C4-2B (cell line): Measurements from ENCODE around the gene TMOD1.
"Not testable (repeated sequence)": the region's sequence is repeated elsewhere in the genome, so short reads cannot be mapped to it uniquely, and the experiment has no call there.

Experiments
- H3K27ac ChIP-seq: fragments of 450-650 bp; 2 replicates; pipeline ENCODE4 v1.5.1; 2017
- ZFX ChIP-seq: fragments of 450-650 bp; IDR thresholded peaks from 2 replicates; pipeline ENCODE4 v1.6.1; 2017
- TF ChIP-seq, protein P1 (sequence below): fragments of 450-650 bp; conservative IDR thresholded peaks from 2 replicates; pipeline ENCODE4 v1.5.1; 2017; ENCODE audit warnings: mild to moderate bottlenecking

Gene TMOD1

GRCh38 chr9:97484134-97484533 is 17.3 kb upstream of the TMOD1 start:
- no peak overlapping the region for H3K27ac ChIP-seq
- TF ChIP-seq, protein P1, sequence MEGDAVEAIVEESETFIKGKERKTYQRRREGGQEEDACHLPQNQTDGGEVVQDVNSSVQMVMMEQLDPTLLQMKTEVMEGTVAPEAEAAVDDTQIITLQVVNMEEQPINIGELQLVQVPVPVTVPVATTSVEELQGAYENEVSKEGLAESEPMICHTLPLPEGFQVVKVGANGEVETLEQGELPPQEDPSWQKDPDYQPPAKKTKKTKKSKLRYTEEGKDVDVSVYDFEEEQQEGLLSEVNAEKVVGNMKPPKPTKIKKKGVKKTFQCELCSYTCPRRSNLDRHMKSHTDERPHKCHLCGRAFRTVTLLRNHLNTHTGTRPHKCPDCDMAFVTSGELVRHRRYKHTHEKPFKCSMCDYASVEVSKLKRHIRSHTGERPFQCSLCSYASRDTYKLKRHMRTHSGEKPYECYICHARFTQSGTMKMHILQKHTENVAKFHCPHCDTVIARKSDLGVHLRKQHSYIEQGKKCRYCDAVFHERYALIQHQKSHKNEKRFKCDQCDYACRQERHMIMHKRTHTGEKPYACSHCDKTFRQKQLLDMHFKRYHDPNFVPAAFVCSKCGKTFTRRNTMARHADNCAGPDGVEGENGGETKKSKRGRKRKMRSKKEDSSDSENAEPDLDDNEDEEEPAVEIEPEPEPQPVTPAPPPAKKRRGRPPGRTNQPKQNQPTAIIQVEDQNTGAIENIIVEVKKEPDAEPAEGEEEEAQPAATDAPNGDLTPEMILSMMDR, result no peak
- TF ChIP-seq ZFX, result no peak

- TF ChIP-seq ZFX, result no peak
- TF ChIP-seq, protein P1, result peak; percentile 71
- H3K27ac ChIP-seq, result no peak overlapping the region
Observed at GRCh38 chr9:97487107-97487506, 14.4 kb upstream of the TMOD1 start.

GRCh38 chr9:97487861-97488260 is 13.6 kb upstream of the TMOD1 start:
- no peak for TF ChIP-seq ZFX
- TF ChIP-seq, protein P1, result no peak
- H3K27ac ChIP-seq, result no peak overlapping the region

GRCh38 chr9:97491216-97491999 is 10.1 kb upstream of the TMOD1 start:
- no peak overlapping the region for H3K27ac ChIP-seq
- TF ChIP-seq, protein P1, result no peak
- TF ChIP-seq ZFX, result no peak

DNA sequence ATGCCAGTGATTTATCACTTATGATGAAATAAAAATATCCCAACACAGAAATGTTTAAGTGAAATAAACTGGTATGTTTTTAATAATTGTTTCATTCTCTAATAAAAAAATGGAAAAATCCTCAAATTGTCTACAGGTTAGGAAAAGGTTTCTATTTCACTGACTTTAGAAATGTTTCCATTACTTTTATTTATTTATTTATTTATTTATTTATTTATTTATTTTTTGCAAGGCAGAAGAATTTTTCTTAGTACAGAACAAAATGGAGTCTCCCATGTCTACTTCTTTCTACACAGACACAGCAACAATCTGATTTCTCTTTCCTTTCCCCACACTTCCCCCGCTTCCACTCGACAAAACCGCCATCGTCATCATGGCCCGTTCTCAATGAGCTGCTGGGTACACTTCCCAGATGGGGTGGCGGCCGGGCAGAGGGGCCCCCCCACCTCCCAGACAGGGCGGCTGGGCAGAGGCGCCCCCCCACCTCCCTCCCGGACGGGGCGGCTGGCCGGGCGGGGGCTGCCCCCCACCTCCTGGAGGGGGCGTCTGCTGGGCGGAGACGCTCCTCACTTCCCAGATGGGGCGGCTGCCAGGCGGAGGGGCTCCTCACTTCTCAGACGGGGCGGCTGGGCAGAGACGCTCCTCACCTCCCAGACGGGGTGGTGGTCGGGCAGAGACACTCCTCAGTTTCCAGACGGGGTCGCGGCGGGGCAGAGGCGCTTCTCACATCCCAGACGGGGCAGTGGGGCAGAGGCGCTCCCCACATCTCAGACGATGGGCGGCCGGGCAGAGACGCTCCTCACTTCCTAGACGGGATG is 3.7 kb upstream of the TMOD1 start:
- H3K27ac ChIP-seq, result not testable (repeated sequence)

- H3K27ac ChIP-seq, result not testable (repeated sequence)
Observed at GRCh38 chr9:97498846-97499245, 2.6 kb upstream of the TMOD1 start.

DNA sequence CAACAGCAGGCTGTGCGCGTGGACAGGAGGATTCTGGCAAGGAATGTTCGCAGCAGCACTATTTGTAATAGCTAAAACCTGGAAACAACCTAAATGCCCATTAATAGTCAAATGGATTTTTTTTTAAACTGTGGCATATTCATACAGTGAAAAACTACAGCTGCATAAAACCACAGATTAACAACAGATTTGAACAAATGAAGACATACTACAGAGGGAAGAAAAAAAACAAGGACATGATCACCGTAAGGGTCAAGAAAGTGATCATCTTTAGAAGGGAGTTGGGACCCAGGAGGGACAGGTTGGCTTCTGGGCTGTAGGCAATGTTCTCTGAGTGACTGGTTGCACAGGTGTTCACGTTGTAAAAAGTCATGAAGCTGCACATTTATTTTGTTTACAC is 1.2 kb upstream of the TMOD1 start:
- no peak overlapping the region for H3K27ac ChIP-seq
- TF ChIP-seq ZFX, result no peak
- TF ChIP-seq, protein P1, result no peak

GRCh38 chr9:97500765-97501176 is 695 bp upstream of the TMOD1 start:
- H3K27ac ChIP-seq, result no peak overlapping the region
- no peak for TF ChIP-seq ZFX
- TF ChIP-seq, protein P1, result no peak
